Smooth muscle cell (in vitro differentiated cells): Measurements from ENCODE around the gene TMTC2. TPM values are rescaled to one million over a fixed set of nuclear protein-coding genes. Genes with fewer than 3 reads are reported as not detected.

Source experiments
- DNase-seq: peaks from one replicate; lab custom pipeline; 2025; ENCODE audit not compliant: unreplicated experiment; lab: John Stamatoyannopoulos, UW
- H2AFZ ChIP-seq: fragments of 200-600 bp; sonication (generic); 2 replicates; pipeline ENCODE4 v1.6.0; 2016; ENCODE audit warnings: antibody characterized with exemption, low read depth, mild to moderate bottlenecking
- H3F3A ChIP-seq: fragments of 200-600 bp; sonication (generic); 2 replicates; pipeline ENCODE4 v1.6.0; 2017; ENCODE audit warnings: antibody characterized with exemption, low read depth
- H3K27ac ChIP-seq: fragments of 200-600 bp; sonication (generic); 2 replicates; pipeline ENCODE4 v1.5.1; 2016; ENCODE audit warnings: low read depth, mild to moderate bottlenecking
- H3K27me3 ChIP-seq: fragments of 200-600 bp; sonication (generic); 2 replicates; pipeline ENCODE4 v1.6.1; 2016; ENCODE audit warnings: low read depth, mild to moderate bottlenecking
- H3K36me3 ChIP-seq: fragments of 200-600 bp; sonication (generic); 2 replicates; pipeline ENCODE4 v1.5.1; 2016; ENCODE audit warnings: low read depth
- H3K4me1 ChIP-seq: fragments of 200-600 bp; sonication (generic); 2 replicates; pipeline ENCODE4 v1.5.1; 2016; ENCODE audit warnings: low read depth
- H3K4me2 ChIP-seq: fragments of 200-600 bp; sonication (generic); 2 replicates; pipeline ENCODE4 v1.6.0; 2016; ENCODE audit warnings: mild to moderate bottlenecking
- H3K4me3 ChIP-seq: fragments of 200-600 bp; sonication (generic); 2 replicates; pipeline ENCODE4 v1.5.1; 2016; ENCODE audit warnings: mild to moderate bottlenecking
- H3K79me2 ChIP-seq: fragments of 200-600 bp; sonication (generic); 2 replicates; pipeline ENCODE4 v1.6.0; 2016; ENCODE audit warnings: low read depth, mild to moderate bottlenecking
- H3K9ac ChIP-seq: fragments of 200-600 bp; sonication (generic); 2 replicates; pipeline ENCODE4 v1.6.0; 2016; ENCODE audit warnings: low read depth
- H3K9me3 ChIP-seq: fragments of 200-600 bp; sonication (generic); replicated peaks from 2 replicates; pipeline ENCODE4 v1.5.1; 2016; ENCODE audit warnings: low read depth
- H4K20me1 ChIP-seq: fragments of 200-600 bp; sonication (generic); 2 replicates; pipeline ENCODE4 v1.6.0; 2016; ENCODE audit warnings: low read depth
- WGBS: methylation state at CpG from one replicate; pipeline ENCODE4 v1.1.7; 2016; ENCODE audit warnings: low lambda C conversion rate; 5-methylcytosine and 5-hydroxymethylcytosine counted together
- polyA plus RNA-seq: library from polyadenylated mRNA; unstranded; fragments of >200 nt; fragmentation: Nextera tagmentation; extraction: Ambion mirVana; gene quantifications from 2 replicates; pipeline ENCODE4 v1.2.1, GENCODE V29; 2016
- total RNA-seq: library from RNA; depleted of rRNA; stranded (reverse); fragments of >200 nt; gene quantifications from 2 replicates; pipeline ENCODE4 v1.2.3, GENCODE V29; 2014
- TF ChIP-seq, protein P1 (sequence below): fragments of 200-600 bp; sonication (generic); IDR thresholded peaks from 2 replicates; pipeline ENCODE4 v1.5.1; 2017; ENCODE audit warnings: borderline replicate concordance, mild to moderate bottlenecking, antibody characterized with exemption; ENCODE audit not compliant: insufficient read depth, poor library complexity, severe bottlenecking

TMTC2 gene
- total and polyA plus RNA-seq, 2 experiments from 2014 or later, result 0.71 to 10.6 TPM

GRCh38 chr12:83130178-83130577, 443.5 kb downstream of the TMTC2 start:
- WGBS, result 65% methylated on average over 2 of the region's 2 CpGs
- no peaks in the 10 kb centered on the region for H3K4me1 ChIP-seq
- no peak for DNase-seq

DNA sequence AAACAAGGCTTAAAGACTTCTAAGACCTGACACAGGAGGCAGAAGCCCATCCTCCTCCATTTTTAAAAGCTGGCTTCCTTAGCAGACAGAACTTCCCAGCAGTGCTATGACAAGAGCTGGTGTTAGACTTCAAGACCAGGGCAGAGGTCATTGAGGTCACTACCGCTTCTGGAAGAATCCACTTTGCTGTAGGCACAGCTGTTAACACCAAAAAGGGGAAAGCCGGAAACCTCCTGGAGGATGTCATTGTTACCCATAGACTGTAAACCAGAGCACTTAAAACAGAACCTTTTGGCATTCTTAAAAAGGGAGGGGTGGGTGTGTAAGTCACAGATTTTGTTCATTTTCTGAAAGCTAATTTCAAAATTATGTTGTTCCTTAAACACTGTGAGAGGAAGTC, 445.7 kb downstream of the TMTC2 start:
- Histone ChIP-seq H4K20me1 (no peaks in the 10 kb centered on the region), H3K27me3 (no peaks in the 10 kb centered on the region), H3K4me3 (no peak overlapping the region), H3K36me3 (no peaks in the 10 kb centered on the region), H3K27ac (no peak overlapping the region), H3K9me3 (no peaks in the 10 kb centered on the region), H3K79me2 (no peaks in the 10 kb centered on the region), H3K9ac (no peak overlapping the region), H3K4me1 (peaks cover 11% of the 10 kb centered on the region), H2AFZ (no peak overlapping the region), H3K4me2 (no peak overlapping the region), H3F3A (no peaks in the 10 kb centered on the region)
- WGBS, result 85% methylated on average over 2 of the region's 2 CpGs
- TF ChIP-seq, protein P1, sequence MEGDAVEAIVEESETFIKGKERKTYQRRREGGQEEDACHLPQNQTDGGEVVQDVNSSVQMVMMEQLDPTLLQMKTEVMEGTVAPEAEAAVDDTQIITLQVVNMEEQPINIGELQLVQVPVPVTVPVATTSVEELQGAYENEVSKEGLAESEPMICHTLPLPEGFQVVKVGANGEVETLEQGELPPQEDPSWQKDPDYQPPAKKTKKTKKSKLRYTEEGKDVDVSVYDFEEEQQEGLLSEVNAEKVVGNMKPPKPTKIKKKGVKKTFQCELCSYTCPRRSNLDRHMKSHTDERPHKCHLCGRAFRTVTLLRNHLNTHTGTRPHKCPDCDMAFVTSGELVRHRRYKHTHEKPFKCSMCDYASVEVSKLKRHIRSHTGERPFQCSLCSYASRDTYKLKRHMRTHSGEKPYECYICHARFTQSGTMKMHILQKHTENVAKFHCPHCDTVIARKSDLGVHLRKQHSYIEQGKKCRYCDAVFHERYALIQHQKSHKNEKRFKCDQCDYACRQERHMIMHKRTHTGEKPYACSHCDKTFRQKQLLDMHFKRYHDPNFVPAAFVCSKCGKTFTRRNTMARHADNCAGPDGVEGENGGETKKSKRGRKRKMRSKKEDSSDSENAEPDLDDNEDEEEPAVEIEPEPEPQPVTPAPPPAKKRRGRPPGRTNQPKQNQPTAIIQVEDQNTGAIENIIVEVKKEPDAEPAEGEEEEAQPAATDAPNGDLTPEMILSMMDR, result no peak
- no peak for DNase-seq

More at GRCh38 chr12:83130178-83130577, 443.5 kb downstream of the TMTC2 start:
- Histone ChIP-seq H3K36me3 (no peaks in the 10 kb centered on the region), H3K27ac (no peak overlapping the region), H3K4me3 (no peak overlapping the region), H3K79me2 (no peaks in the 10 kb centered on the region), H3K27me3 (no peaks in the 10 kb centered on the region), H3F3A (no peaks in the 10 kb centered on the region), H3K9me3 (no peaks in the 10 kb centered on the region), H3K9ac (no peak overlapping the region), H3K4me2 (no peak overlapping the region), H4K20me1 (no peaks in the 10 kb centered on the region), H2AFZ (no peak overlapping the region)
- TF ChIP-seq, protein P1, result no peak

GRCh38 chr12:83136411-83136810, 449.7 kb downstream of the TMTC2 start:
- WGBS, result 100% methylated on average over 1 of the region's 1 CpG
- TF ChIP-seq, protein P1, result no peak
- H3K4me2 ChIP-seq, result no peak overlapping the region

DNA sequence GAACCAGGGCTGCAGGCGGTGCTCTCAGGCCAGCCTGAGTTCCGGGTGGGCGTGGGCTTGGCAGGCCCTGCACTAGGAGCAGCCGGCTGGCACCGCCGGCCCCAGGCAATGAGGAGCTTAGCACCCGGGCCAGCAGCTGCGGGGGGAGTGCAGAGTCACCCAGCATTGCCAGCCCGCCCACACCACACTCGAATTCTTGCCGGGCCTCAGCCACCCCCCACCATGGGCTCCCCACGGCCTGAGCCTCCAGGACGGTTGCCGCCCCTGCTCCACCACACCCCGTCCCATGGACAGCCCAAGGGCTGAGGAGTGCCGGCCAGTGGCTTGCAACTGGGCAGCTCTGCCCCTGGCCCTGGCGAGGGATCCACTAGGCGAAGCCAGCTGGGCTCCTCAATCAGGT, 453.4 kb downstream of the TMTC2 start:
- WGBS, result 99% methylated on average over 8 of the region's 18 CpGs
- no peak overlapping the region for H3K9ac ChIP-seq
- H3K27me3 ChIP-seq, result no peaks in the 10 kb centered on the region
- H3K4me3 ChIP-seq, result no peak overlapping the region
- no peak overlapping the region for H3K27ac ChIP-seq
- H3F3A ChIP-seq, result no peaks in the 10 kb centered on the region
- H2AFZ ChIP-seq, result no peak overlapping the region
- H3K9me3 ChIP-seq, result no peaks in the 10 kb centered on the region
- no peak overlapping the region for H3K4me2 ChIP-seq
- peaks cover 11% of the 10 kb centered on the region for H3K4me1 ChIP-seq
- TF ChIP-seq, protein P1, result no peak
- no peaks in the 10 kb centered on the region for H4K20me1 ChIP-seq
- no peak for DNase-seq
- no peaks in the 10 kb centered on the region for H3K79me2 ChIP-seq
- H3K36me3 ChIP-seq, result no peaks in the 10 kb centered on the region

More at GRCh38 chr12:83136411-83136810, 449.7 kb downstream of the TMTC2 start:
- Histone ChIP-seq H3K27ac (no peak overlapping the region), H3K4me3 (no peak overlapping the region), H3K79me2 (no peaks in the 10 kb centered on the region), H3K9me3 (no peaks in the 10 kb centered on the region), H4K20me1 (no peaks in the 10 kb centered on the region), H3F3A (no peaks in the 10 kb centered on the region), H3K36me3 (no peaks in the 10 kb centered on the region), H3K9ac (no peak overlapping the region), H2AFZ (no peak overlapping the region), H3K27me3 (no peaks in the 10 kb centered on the region), H3K4me1 (peaks cover 11% of the 10 kb centered on the region)
- no peak for DNase-seq
